Breast epithelium (tissue), 3 donors: ENCODE measurements around the gene RAB3GAP1.

Source experiments
- CTCF ChIP-seq, 3 donors: fragments of 450-650 bp; IDR thresholded peaks; one replicate each; pipeline ENCODE4 v1.5.1; 2016 to 2017; ENCODE audit warnings: antibody characterized with exemption in 3 of 3, mild to moderate bottlenecking in 3 of 3, moderate library complexity in 3 of 3
- POLR2A ChIP-seq: fragments of 450-650 bp; IDR thresholded peaks from one replicate; pipeline ENCODE4 v1.6.1; 2016; ENCODE audit warnings: antibody characterized with exemption, mild to moderate bottlenecking, moderate library complexity
- POLR2AphosphoS5 ChIP-seq, 3 donors: sonication (generic); formaldehyde crosslinking; IDR thresholded peaks; one replicate each; pipeline ENCODE4 v1.6.1; 2017; ENCODE audit warnings: antibody characterized with exemption in 3 of 3

- TF ChIP-seq POLR2A (no peak), CTCF (IDR thresholded peaks at IDR 0.05) (no peak), POLR2AphosphoS5 (IDR thresholded peaks at IDR 0.05) (no peak)
Observed at GRCh38 chr2:135150725-135151124, 98.6 kb downstream of the RAB3GAP1 start.
